Mesenchymal stem cell (in vitro differentiated cells and primary cell): Measurements from ENCODE around the gene ZMPSTE24.

Experiments used
- DNase-seq: peaks from one replicate; pipeline ENCODE4 v3.0.0-alpha.2; 2013
- H2AFZ ChIP-seq: one replicate; pipeline ENCODE4 v1.6.1; 2013; ENCODE audit warnings: low read depth, mild to moderate bottlenecking, control low read depth, inconsistent platforms, low read length, moderate library complexity
- H2AK5ac ChIP-seq: 2 replicates; pipeline ENCODE4 v1.6.1; 2013; ENCODE audit warnings: low read length, moderate library complexity, mild to moderate bottlenecking, inconsistent platforms; ENCODE audit not compliant: severe bottlenecking
- H2BK120ac ChIP-seq: one replicate; pipeline ENCODE4 v1.6.1; 2013; ENCODE audit warnings: low read depth, mild to moderate bottlenecking, inconsistent platforms, low read length, moderate library complexity
- H2BK12ac ChIP-seq, 2 experiments: one replicate each; pipeline ENCODE4 v1.6.1; 2013; ENCODE audit warnings: inconsistent platforms in 2 of 2, low read length in 2 of 2, mild to moderate bottlenecking in 2 of 2, moderate library complexity in 2 of 2, control low read depth in 1 of 2
- H2BK15ac ChIP-seq: one replicate; pipeline ENCODE4 v1.6.1; 2013; ENCODE audit warnings: mild to moderate bottlenecking, low read depth, inconsistent platforms; ENCODE audit not compliant: poor library complexity, severe bottlenecking
- H2BK5ac ChIP-seq: 2 replicates; pipeline ENCODE4 v1.6.1; 2013; ENCODE audit warnings: low read depth, mild to moderate bottlenecking, low read length, control low read depth, inconsistent platforms; ENCODE audit not compliant: poor library complexity, severe bottlenecking
- H3K14ac ChIP-seq, 2 experiments: one replicate each; pipeline ENCODE4 v1.6.1; 2013; ENCODE audit warnings: inconsistent platforms in 2 of 2, low read length in 2 of 2, control low read depth in 1 of 2, mild to moderate bottlenecking in 1 of 2, moderate library complexity in 1 of 2
- H3K18ac ChIP-seq, 2 experiments: one replicate each; pipeline ENCODE4 v1.6.1; 2013; ENCODE audit warnings: inconsistent platforms in 2 of 2, low read length in 2 of 2, control low read depth in 1 of 2, low read depth in 1 of 2, mild to moderate bottlenecking in 1 of 2
- H3K23ac ChIP-seq, 2 experiments: one replicate each; pipeline ENCODE4 v1.6.1; 2013; ENCODE audit warnings: inconsistent platforms in 2 of 2, low read length in 2 of 2, mild to moderate bottlenecking in 2 of 2, moderate library complexity in 2 of 2, control low read depth in 1 of 2
- H3K27ac ChIP-seq: 2 replicates; pipeline ENCODE4 v1.5.1; 2013; ENCODE audit warnings: mild to moderate bottlenecking, moderate library complexity, low read length, control low read depth, inconsistent platforms; ENCODE audit not compliant: poor library complexity, severe bottlenecking
- H3K27me3 ChIP-seq, 2 experiments: 2 replicates each; pipeline versions ENCODE4 v1.6.1 to v1.7.0; 2013; ENCODE audit warnings: low read length in 2 of 2, mild to moderate bottlenecking in 2 of 2, moderate library complexity in 2 of 2, control low read depth in 1 of 2, inconsistent platforms in 1 of 2; ENCODE audit not compliant: control insufficient read depth in 1 of 2, insufficient read depth in 1 of 2
- H3K36me3 ChIP-seq, 2 experiments: 2 replicates each; pipeline versions ENCODE4 v1.6.1 to v1.7.0; 2013; ENCODE audit warnings: low read length in 2 of 2, control low read depth in 1 of 2, inconsistent platforms in 1 of 2, low read depth in 1 of 2, mild to moderate bottlenecking in 1 of 2; ENCODE audit not compliant: insufficient read depth in 2 of 2, control insufficient read depth in 1 of 2
- H3K4ac ChIP-seq, 2 experiments: one replicate each; pipeline ENCODE4 v1.6.1; 2013; ENCODE audit warnings: inconsistent platforms in 2 of 2, low read length in 2 of 2, mild to moderate bottlenecking in 2 of 2, moderate library complexity in 2 of 2, control low read depth in 1 of 2, low read depth in 1 of 2
- H3K4me1 ChIP-seq: 2 replicates; pipeline ENCODE4 v1.6.1; 2013; ENCODE audit warnings: low read depth, low read length, control low read depth; ENCODE audit not compliant: control insufficient read depth, insufficient read depth
- H3K4me2 ChIP-seq: 2 replicates; pipeline ENCODE4 v1.6.1; 2013; ENCODE audit warnings: low read length, mild to moderate bottlenecking, inconsistent platforms; ENCODE audit not compliant: poor library complexity, severe bottlenecking
- H3K4me3 ChIP-seq, 2 experiments: 2 replicates each; pipeline versions ENCODE4 v1.5.1 to v1.7.0; 2013; ENCODE audit warnings: low read length in 2 of 2, mild to moderate bottlenecking in 2 of 2, control low read depth in 1 of 2, low read depth in 1 of 2; ENCODE audit not compliant: insufficient read depth in 1 of 2
- H3K79me1 ChIP-seq: replicated peaks from 2 replicates; pipeline ENCODE4 v1.6.1; 2013; ENCODE audit warnings: mild to moderate bottlenecking, control low read depth, low read length, inconsistent platforms; ENCODE audit not compliant: poor library complexity, severe bottlenecking
- H3K9ac ChIP-seq: 2 replicates; pipeline ENCODE4 v1.7.0; 2013; ENCODE audit warnings: mild to moderate bottlenecking, low read length, moderate library complexity
- H3K9me3 ChIP-seq: 2 replicates; pipeline ENCODE4 v1.7.0; 2013; ENCODE audit warnings: mild to moderate bottlenecking, low read length; ENCODE audit not compliant: control insufficient read depth
- H4K8ac ChIP-seq: one replicate; pipeline ENCODE4 v1.6.1; 2013; ENCODE audit warnings: inconsistent platforms, mild to moderate bottlenecking, low read length, moderate library complexity
- H4K91ac ChIP-seq: one replicate; pipeline ENCODE4 v1.6.1; 2013; ENCODE audit warnings: mild to moderate bottlenecking, low read length, inconsistent platforms
- WGBS: methylation state at CpG from one replicate; pipeline ENCODE4 v1.1.7; 2013; ENCODE audit warnings: mixed read lengths; 5-methylcytosine and 5-hydroxymethylcytosine counted together

ZMPSTE24 gene

DNA sequence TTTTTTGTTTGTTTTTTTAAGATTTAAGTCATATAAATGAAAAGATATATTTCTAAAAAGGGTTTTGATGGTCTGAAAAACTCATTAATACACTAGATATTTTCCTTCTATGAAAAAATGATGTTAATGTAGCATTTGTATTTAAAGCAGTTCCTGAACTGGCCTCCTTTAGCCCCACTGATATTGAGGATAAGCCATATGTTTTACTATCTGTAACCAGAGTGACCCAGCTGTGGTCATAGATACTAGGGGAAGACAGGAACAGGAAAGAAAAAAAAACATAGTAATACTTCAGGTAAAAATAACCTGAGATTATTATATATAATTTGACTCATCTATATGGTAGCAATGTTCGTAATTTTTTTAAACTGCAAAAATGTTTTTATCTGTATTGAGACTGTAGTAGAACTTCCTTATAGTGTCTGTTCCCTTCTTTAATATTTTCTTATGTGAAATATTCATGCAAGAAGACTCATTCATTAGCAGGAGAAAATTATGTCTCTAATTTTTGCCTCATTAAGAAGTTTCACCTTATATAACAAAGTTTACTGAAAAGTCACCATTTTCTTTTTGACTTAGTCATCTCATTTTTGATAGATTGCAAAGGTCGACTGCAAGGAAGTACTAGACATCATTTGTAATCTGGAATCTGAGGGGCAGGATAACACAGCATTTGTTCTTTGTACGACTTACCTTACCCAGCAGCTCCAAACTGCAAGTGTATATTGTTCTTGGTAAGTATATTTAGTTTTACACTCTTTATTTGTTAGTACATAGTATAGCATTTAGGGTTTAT lies 35.9 kb upstream of the ZMPSTE24 start:
- 85% methylated on average over 2 of the region's 3 CpGs for WGBS
- no peak overlapping the region for H3K23ac ChIP-seq
- no peak overlapping the region for H2BK12ac ChIP-seq
- H3K79me1 ChIP-seq = peaks cover 12% of the 10 kb centered on the region
- DNase-seq = no peak
- H3K27me3 ChIP-seq = no peaks in the 10 kb centered on the region
- H3K14ac ChIP-seq = no peak overlapping the region
- no peak overlapping the region for H3K18ac ChIP-seq
- H3K9me3 ChIP-seq = no peaks in the 10 kb centered on the region
- no peak overlapping the region for H2BK120ac ChIP-seq
- H2BK15ac ChIP-seq = no peak overlapping the region
- H4K8ac ChIP-seq = no peak overlapping the region
- no peak overlapping the region for H2AK5ac ChIP-seq
- H2AFZ ChIP-seq = no peak overlapping the region
- H4K91ac ChIP-seq = no peak overlapping the region
- no peak overlapping the region for H3K9ac ChIP-seq
- no peak overlapping the region for H2BK5ac ChIP-seq
- peaks cover 4 to 26% of the 10 kb centered on the region in 2 experiments for H3K36me3 ChIP-seq
- H3K4ac ChIP-seq = no peak overlapping the region
- no peak overlapping the region for H3K27ac ChIP-seq
- no peaks in the 10 kb centered on the region for H3K4me1 ChIP-seq
- H3K4me3 ChIP-seq = no peak overlapping the region
- H3K4me2 ChIP-seq = no peak overlapping the region

DNA sequence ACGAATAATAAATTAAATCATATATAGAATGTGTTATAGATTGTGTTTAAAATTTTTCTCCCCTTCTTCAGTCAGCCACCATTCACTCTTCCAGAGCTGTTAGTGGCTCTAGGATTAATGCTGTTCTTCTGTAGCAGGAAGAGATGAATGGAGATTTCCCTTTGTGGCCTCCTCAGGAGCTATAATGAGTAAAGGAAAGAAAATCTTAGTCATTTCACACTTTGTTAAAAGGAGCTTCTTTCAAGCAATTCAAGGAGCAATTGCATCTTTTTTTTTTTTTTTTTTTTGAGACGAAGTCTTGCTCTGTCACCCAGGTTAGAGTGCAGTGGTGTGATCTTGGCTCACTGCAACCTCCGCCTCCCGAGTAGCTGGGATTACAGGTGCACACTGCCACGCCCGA lies 34.0 kb upstream of the ZMPSTE24 start:
- H3K9ac ChIP-seq = no peak overlapping the region
- no peak overlapping the region for H3K27ac ChIP-seq
- no peak overlapping the region for H2BK120ac ChIP-seq
- no peaks in the 10 kb centered on the region for H3K9me3 ChIP-seq
- no peak overlapping the region for H3K4ac ChIP-seq
- no peak for DNase-seq
- H2AK5ac ChIP-seq = no peak overlapping the region
- H2BK5ac ChIP-seq = no peak overlapping the region
- no peak overlapping the region for H4K91ac ChIP-seq
- no peaks in the 10 kb centered on the region for H3K27me3 ChIP-seq
- no peak overlapping the region for H2BK15ac ChIP-seq
- H3K23ac ChIP-seq = no peak overlapping the region
- H3K79me1 ChIP-seq = peaks cover 19% of the 10 kb centered on the region
- H2BK12ac ChIP-seq = no peak overlapping the region
- H2AFZ ChIP-seq = no peak overlapping the region
- H4K8ac ChIP-seq = no peak overlapping the region
- no peaks in the 10 kb centered on the region for H3K4me1 ChIP-seq
- peaks cover 6 to 26% of the 10 kb centered on the region in 2 experiments for H3K36me3 ChIP-seq
- no peak overlapping the region for H3K4me2 ChIP-seq
- no peak overlapping the region for H3K4me3 ChIP-seq
- 100% methylated on average over 4 of the region's 6 CpGs for WGBS
- no peak overlapping the region for H3K14ac ChIP-seq
- no peak overlapping the region for H3K18ac ChIP-seq

DNA sequence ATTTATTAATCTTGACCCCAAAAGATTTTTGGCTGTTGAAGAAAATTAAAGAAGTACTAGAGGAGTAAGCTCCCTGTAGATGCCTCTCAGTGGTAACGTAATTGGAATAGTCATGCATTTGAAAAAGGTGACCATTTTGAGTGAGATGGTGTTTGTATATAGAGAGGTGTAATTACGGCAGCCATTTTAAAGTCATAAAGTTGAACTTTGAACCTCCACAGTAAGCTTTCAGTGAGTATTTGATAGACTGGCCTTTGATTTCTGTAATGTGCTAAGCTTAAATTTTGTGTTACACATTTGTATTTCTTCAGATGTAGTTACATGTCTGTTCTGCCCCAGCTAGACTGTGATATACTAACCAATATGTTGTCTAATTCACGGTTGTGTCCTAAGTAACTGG lies 31.8 kb upstream of the ZMPSTE24 start:
- Histone ChIP-seq H3K14ac (no peak overlapping the region), H2AFZ (no peak overlapping the region), H4K91ac (no peak overlapping the region), H2BK12ac (no peak overlapping the region), H3K27ac (no peak overlapping the region), H2AK5ac (no peak overlapping the region), H2BK15ac (no peak overlapping the region), H3K4me1 (no peaks in the 10 kb centered on the region), H3K4ac (no peak overlapping the region), H3K4me2 (no peak overlapping the region), H3K36me3 (peaks cover 6 to 28% of the 10 kb centered on the region in 2 experiments), H2BK5ac (no peak overlapping the region), H3K9ac (no peak overlapping the region), H3K23ac (no peak overlapping the region), H3K79me1 (peaks cover 14% of the 10 kb centered on the region), H3K27me3 (no peaks in the 10 kb centered on the region), H3K9me3 (no peaks in the 10 kb centered on the region), H3K18ac (no peak overlapping the region), H3K4me3 (no peak overlapping the region), H2BK120ac (no peak overlapping the region), H4K8ac (no peak overlapping the region)
- no peak for DNase-seq
- over 99% methylated on average over 3 of the region's 3 CpGs for WGBS

DNA sequence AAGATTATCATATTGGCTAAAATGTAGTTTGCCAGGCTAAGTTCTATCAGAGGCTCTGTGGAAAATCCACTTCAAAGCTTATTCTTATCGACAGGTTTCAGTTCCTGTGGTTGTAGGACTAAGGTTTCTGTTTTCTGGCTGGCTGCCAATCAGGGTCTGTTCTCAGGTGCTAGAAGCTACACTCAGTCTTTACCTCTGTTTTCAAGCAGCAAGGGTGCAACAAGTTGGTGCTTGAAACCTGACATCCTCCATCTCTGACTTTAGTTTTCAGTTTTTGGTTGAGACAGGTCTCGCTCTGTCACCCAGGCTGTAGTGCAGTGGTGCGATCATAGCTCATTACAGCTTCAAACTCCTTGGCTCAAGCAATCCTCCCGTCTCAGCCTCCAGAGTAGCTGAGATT lies 25.6 kb upstream of the ZMPSTE24 start:
- H3K4me3 ChIP-seq = no peak overlapping the region
- no peak overlapping the region for H4K8ac ChIP-seq
- no peak overlapping the region for H2BK12ac ChIP-seq
- no peak overlapping the region for H3K27ac ChIP-seq
- H3K4me2 ChIP-seq = no peak overlapping the region
- H3K9me3 ChIP-seq = no peaks in the 10 kb centered on the region
- H2AK5ac ChIP-seq = no peak overlapping the region
- H3K18ac ChIP-seq = no peak overlapping the region
- 100% methylated on average over 4 of the region's 4 CpGs for WGBS
- no peaks in the 10 kb centered on the region for H3K27me3 ChIP-seq
- H4K91ac ChIP-seq = no peak overlapping the region
- no peak overlapping the region for H2BK120ac ChIP-seq
- peak overlapping the region in 1 of 2 experiments; percentile 72 for H3K23ac ChIP-seq
- H3K14ac ChIP-seq = no peak overlapping the region
- H2BK15ac ChIP-seq = no peak overlapping the region
- H3K4me1 ChIP-seq = no peaks in the 10 kb centered on the region
- H3K79me1 ChIP-seq = peaks cover 18% of the 10 kb centered on the region
- no peak overlapping the region for H2BK5ac ChIP-seq
- H3K9ac ChIP-seq = no peak overlapping the region
- peaks cover 15 to 67% of the 10 kb centered on the region in 2 experiments for H3K36me3 ChIP-seq
- H3K4ac ChIP-seq = no peak overlapping the region
- DNase-seq = no peak
- no peak overlapping the region for H2AFZ ChIP-seq
